ENCODE results near the gene CNTNAP2.
A peak's percentile ranks its signal among the peaks of the same experiment; 100 is the strongest.
"Not testable (repeated sequence)": the region's sequence is repeated elsewhere in the genome, so short reads cannot be mapped to it uniquely, and the experiment has no call there.

Gene CNTNAP2

DNA sequence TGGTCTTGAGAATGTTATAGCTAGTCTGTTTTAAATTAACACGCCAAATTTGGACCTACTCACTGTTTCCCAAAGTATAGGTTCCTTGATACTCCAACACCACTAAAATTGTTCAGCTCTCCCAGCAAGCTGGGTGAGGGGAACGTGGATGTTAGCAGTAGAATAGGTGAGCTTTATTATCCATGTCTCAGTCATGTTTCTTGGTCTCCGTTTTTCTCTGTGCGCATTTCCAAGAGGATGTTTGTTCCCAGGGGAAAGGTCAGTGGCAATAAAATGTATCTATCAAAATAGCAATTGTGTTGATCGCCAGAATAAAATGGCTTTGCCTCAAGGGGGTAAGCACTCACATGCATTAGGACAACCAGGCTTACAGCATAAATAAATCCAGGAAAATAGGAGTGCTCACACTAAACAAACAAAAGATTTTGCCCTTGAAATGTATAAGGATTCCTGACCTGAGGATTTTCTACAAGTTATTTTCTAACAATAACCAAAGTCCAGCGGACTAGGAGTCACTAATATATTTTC lies 2286.9 kb downstream of the CNTNAP2 start:
- Mint-ChIP-seq H3K4me3 (no peak overlapping the region), H3K9me3 (no peaks in the 10 kb centered on the region), H3K4me1 (no peaks in the 10 kb centered on the region), H3K27me3 (peaks cover 42% of the 10 kb centered on the region), H3K27ac (no peak overlapping the region)
- no peak for ATAC-seq
- DNase-seq, result no peak

DNA sequence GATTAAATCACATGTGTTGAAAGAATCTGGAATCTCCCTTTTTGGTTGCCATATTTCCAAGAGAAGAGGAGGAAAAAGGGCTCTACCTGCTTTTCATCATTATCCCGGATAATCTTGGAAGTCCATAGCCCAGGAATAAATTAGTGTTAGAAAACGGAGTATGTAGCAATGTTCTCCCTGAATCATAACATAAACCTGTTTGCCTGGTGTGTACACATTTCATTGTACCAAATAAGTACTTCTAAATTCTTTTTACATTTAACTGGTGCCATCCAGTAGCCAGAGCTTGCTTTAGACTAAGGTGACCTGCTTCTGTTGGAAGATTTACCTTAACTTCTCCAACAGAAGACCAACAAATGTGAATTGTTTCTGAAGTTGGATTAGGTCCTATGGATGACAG lies 2291.7 kb downstream of the CNTNAP2 start:
- Mint-ChIP-seq H3K27ac (no peak overlapping the region), H3K4me1 (no peaks in the 10 kb centered on the region), H3K4me3 (no peak overlapping the region), H3K9me3 (no peaks in the 10 kb centered on the region), H3K27me3 (peaks cover 16% of the 10 kb centered on the region)
- no peak for ATAC-seq
- no peak for DNase-seq

DNA sequence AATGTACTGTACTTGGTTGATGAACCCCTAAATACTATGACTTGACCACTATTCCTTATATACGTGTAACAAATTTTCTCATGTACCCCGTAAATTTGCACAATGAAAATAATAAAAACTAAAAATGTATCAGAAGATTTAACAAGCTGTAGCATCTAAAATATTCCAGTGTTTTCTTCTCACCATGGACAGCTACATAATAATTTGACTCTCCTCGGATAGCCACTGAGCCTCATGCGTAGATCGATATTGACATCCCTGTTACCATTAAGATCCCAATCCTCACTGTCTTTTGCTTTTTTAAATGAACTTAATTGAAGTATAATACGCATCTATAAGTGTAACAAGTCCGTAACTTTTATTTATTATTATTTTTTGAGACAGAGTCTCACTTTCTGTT lies 2294.3 kb downstream of the CNTNAP2 start:
- no peak overlapping the region for H3K27ac Mint-ChIP-seq
- H3K4me3 Mint-ChIP-seq, result no peak overlapping the region
- no peaks in the 10 kb centered on the region for H3K9me3 Mint-ChIP-seq
- ATAC-seq (no peak), DNase-seq (no peak)
- H3K4me1 Mint-ChIP-seq, result no peaks in the 10 kb centered on the region
- H3K27me3 Mint-ChIP-seq, result peaks cover 14% of the 10 kb centered on the region

DNA sequence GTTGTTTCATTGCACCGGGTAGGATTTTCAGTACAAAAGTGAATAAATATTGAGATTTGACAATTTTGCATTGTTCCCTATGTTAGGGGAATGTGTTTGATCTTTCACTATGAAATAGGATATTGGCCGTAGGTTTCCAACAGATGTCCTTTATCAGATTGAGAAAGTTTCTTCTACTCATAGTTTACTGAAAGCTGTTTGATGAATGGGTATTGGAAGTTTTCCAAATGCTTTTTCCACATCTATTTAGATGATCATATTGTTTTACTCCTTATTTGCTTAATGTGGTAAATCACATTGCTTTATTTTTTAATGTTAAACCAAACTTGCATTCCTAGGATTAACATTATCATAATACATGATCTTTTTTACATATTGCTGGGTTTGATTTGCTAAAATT lies 2296.1 kb downstream of the CNTNAP2 start:
- no peaks in the 10 kb centered on the region for H3K9me3 Mint-ChIP-seq
- no peak overlapping the region for H3K27ac Mint-ChIP-seq
- peaks cover 17% of the 10 kb centered on the region for H3K27me3 Mint-ChIP-seq
- DNase-seq (no peak), ATAC-seq (no peak)
- no peak overlapping the region for H3K4me3 Mint-ChIP-seq
- H3K4me1 Mint-ChIP-seq, result no peaks in the 10 kb centered on the region

DNA sequence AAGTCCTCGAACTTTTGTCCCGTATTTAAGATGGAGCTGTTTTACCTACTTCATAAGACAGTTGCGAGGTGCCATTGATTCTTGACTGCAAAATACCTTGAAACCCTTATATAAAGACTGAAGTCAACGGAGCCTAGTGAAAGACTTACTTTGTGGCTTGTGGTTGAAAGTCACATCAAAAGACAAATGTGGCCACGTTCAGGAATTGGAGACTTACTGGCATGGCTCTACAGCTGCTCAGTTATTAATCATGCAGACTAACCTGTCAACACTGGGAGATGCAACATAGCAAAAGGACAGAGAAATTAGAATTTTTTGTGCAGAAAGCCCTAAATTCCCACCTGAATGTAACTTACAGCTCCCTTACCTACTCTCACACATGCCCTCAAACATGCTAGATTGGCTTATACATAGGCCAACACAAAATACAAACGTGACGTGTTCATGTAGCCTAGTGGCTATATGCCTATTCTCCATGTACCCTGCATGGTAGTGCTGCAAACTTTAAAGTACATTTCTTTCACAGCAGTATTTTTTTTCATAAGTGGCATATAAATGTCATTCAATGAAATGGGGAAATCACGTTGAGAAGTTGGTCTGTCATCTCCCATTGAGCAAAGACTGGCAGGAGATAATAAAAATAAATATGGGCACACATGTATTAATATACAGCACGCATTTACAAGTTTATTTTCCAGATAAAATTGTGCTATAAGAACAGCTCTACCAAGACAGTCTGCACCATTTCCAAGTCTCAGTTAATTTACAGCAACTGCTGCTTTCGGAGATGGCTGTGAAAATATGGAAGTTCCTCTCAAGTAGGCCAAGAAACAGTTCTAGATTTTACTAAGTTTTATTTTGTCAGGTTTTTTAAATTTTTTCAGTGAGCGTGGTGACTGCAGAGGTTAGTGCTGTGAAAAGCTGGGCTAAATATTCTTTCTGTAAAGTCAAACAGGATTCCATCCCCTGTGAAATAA lies 2303.5 kb downstream of the CNTNAP2 start:
- H3K27me3 Mint-ChIP-seq, result peaks cover 40% of the 10 kb centered on the region
- H3K27ac Mint-ChIP-seq, result no peak overlapping the region
- peak; percentile 88 for ATAC-seq
- DNase-seq, result peak in 1 of 2 donors; percentile 13
- no peak overlapping the region for H3K4me3 Mint-ChIP-seq
- H3K9me3 Mint-ChIP-seq, result peaks cover 10 to 20% of the 10 kb centered on the region in 2 donors
- H3K4me1 Mint-ChIP-seq, result no peaks in the 10 kb centered on the region

DNA sequence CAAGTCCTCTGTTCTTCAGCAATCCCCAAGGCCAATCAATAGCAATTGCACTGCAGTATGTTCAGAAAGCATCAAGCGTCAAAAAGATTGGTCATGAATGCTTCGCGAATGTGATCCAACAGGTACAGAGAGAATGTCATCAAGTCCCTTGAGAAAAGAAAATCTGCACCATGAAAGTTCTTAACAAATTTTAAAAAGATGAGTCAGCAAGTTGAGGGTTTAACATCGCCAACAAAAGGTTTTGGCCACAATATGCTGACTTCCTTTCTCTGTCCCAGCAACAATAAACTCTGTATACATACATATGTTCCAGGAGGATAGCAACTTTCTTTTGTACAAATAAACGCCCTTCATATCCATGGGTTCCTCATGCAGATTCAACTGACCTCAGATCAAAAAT lies 2305.4 kb downstream of the CNTNAP2 start:
- Mint-ChIP-seq H3K27ac (no peak overlapping the region), H3K9me3 (peaks cover 10 to 20% of the 10 kb centered on the region in 2 donors), H3K4me3 (no peak overlapping the region), H3K4me1 (no peaks in the 10 kb centered on the region), H3K27me3 (peaks cover 37% of the 10 kb centered on the region)
- ATAC-seq, result no peak
- no peak for DNase-seq

DNA sequence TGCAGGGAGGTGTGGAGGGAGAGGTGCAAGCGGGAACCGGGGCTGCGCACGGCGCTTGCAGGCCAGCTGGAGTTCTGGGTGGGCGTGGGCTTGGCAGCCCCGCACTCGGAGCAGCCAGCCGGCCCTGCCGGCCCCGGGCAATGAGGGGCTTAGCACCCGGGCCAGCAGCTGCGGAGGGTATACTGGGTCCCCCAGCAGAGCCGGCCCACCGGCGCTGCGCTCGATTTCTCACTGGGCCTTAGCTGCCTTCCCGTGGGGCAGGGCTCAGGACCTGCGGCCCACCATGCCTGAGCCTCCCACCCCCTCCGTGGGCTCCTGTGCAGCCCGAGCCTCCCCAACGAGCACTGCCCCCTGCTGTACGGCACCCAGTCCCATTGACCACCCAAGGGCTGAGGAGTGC lies 2309.8 kb downstream of the CNTNAP2 start:
- DNase-seq, H3K4me3 Mint-ChIP-seq, H3K4me1 Mint-ChIP-seq, ATAC-seq, H3K27ac Mint-ChIP-seq: not testable (repeated sequence)
- peaks cover 12% of the 10 kb centered on the region for H3K27me3 Mint-ChIP-seq
- H3K9me3 Mint-ChIP-seq, result peaks cover 10 to 20% of the 10 kb centered on the region in 2 donors

DNA sequence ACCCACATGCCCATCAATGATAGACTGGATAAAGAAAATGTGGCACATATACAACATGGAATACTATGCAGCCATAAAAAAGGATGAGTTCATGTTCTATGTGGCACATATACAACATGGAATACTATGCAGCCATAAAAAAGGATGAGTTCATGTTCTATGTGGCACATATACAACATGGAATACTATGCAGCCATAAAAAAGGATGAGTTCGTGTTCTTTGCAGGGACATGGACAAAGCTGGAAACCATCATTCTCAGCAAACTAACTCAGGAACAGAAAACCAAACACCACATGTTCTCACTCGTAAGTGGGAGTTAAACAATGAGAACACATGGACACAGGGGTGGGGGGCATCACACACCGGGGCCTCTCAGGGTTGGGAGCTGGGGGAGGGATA lies 2314.1 kb downstream of the CNTNAP2 start:
- not testable (repeated sequence) for DNase-seq, H3K9me3 Mint-ChIP-seq, H3K4me3 Mint-ChIP-seq, ATAC-seq, H3K27me3 Mint-ChIP-seq, H3K27ac Mint-ChIP-seq, H3K4me1 Mint-ChIP-seq

DNA sequence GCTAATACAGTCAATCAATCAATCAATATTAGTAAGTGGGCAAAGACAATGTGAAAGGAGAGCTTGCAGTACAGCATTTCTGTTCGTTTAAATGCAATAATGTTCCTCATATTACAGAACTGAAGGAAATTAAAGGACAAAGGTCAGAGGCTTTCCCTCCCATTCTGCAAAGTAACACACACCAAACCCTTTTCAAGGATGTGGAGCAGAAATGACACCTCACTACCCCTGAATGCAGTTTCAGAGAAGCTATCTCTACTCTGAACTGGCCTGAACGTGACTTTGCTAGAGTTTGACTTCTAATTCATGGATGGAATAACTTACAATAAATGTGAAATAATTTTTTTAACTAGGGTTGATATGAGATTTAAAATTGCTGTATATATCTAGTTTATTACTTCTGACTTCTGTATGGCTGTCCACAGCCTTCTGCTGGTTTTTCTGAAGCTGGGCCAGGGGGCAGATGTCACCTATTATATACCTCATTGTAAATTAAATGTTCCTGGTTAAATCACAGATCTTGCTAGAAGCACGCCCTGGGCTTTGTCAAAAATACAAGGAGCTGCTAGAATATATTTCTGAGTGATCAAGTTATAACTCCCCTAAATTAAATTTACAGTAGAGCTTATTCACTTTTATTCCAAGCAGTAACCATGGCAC lies 2317.1 kb downstream of the CNTNAP2 start:
- H3K27me3 Mint-ChIP-seq, result no peaks in the 10 kb centered on the region
- H3K9me3 Mint-ChIP-seq, result no peaks in the 10 kb centered on the region
- H3K4me3 Mint-ChIP-seq, result no peak overlapping the region

DNA sequence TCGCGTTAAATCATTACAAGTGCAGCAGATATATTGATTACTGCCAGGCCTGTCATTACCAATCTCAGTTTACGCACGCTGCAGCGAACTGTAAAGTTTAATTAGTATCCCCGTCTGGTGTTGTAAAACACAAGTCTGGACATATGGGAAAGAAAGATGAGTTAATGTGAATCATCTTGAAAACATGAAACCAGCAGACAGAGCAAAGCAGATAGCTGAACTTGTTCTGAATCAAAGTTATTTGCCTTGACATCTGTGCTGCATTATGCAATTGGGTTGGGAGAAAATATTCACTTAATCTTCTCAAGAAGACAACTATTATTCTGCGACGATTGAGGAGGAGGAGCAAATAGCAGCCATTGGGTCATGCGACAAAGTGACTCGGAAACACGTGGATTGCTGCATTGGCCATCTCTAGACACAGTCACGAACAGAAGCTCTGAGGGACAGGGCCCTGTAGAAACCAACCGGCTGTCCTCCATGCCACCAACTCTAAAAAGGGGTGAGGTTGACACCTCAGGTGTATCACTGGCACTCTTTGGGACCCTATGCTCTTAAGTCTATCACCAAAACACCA lies 2317.7 kb downstream of the CNTNAP2 start:
- Mint-ChIP-seq H3K4me3 (no peak overlapping the region), H3K4me1 (no peaks in the 10 kb centered on the region), H3K9me3 (no peaks in the 10 kb centered on the region), H3K27ac (peak overlapping the region in 1 of 2 donors; percentile 87), H3K27me3 (no peaks in the 10 kb centered on the region)
- no peak for ATAC-seq
- DNase-seq, result no peak

More for the DNA sequence above, 2317.1 kb downstream of the CNTNAP2 start:
- ATAC-seq, result no peak
- DNase-seq, result no peak
- H3K27ac Mint-ChIP-seq, result no peak overlapping the region
- no peaks in the 10 kb centered on the region for H3K4me1 Mint-ChIP-seq

DNA sequence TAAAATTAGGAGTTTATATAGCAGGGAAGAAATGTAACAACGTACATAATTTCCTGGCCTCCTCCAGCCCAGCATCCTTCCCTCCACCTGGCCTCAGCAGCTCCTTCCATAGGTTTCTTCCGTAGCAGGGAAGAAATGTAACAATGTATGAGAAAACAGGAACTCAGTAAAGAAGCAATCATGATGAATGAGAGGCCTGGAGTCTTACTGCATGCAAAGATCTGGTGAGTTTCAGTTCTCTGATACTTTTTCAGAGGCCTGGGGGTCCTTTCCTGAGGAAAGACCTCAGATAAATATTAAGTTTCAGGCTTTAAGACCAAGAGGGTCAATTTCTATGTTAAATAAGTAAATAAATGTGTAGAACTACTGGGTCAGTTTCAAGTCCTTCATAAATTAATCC lies 2318.3 kb downstream of the CNTNAP2 start:
- Mint-ChIP-seq H3K4me1 (no peaks in the 10 kb centered on the region), H3K9me3 (no peaks in the 10 kb centered on the region), H3K4me3 (no peak overlapping the region), H3K27me3 (no peaks in the 10 kb centered on the region), H3K27ac (peak overlapping the region in 1 of 2 donors; percentile 87)
- no peak for ATAC-seq
- no peak for DNase-seq

DNA sequence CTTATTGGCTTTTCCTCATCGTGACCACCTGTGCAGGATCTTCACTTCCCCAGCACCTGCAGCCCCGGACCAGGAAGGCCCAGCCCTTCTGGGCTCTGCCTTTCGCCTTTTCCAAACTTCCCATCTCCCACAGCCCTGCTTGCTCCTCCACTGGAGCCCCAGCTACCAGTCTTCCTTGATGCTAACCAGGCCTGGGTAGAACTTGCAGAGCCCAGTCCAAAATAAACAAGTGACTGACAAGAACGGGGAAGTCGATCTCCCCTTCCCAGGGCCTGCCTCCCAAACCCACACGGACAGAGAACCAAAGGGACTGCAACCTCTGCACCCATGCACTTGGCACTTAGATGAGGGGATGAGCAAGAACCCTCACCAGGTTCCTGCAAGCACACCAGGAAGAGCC lies 2319.1 kb downstream of the CNTNAP2 start:
- H3K4me1 Mint-ChIP-seq, result no peaks in the 10 kb centered on the region
- DNase-seq (no peak), ATAC-seq (peak; percentile 8)
- H3K9me3 Mint-ChIP-seq, result no peaks in the 10 kb centered on the region
- peak overlapping the region in 1 of 2 donors; percentile 27 for H3K27ac Mint-ChIP-seq
- no peak overlapping the region for H3K4me3 Mint-ChIP-seq
- H3K27me3 Mint-ChIP-seq, result no peaks in the 10 kb centered on the region

DNA sequence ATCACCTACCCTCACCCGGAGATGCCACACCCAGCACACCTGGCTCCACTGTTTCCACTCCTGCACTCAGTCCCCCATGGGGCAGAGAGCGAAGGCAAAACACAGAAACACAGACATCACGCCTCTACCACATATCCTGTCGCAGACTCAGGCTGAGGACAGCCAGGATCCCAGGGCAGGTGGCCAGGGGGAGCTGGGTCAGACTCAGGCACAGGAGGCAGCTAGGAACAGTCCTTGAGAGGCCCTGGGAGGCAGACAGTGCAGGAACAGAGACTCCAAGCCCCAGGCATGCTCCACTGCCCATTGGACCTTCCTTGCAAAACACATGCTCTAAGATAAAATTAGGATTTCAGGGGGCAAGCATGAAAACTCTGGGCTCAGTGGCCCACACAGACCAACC lies 2319.5 kb downstream of the CNTNAP2 start:
- H3K9me3 Mint-ChIP-seq, result no peaks in the 10 kb centered on the region
- H3K27ac Mint-ChIP-seq, result no peak overlapping the region
- H3K27me3 Mint-ChIP-seq, result no peaks in the 10 kb centered on the region
- no peak for DNase-seq
- no peak overlapping the region for H3K4me3 Mint-ChIP-seq
- no peaks in the 10 kb centered on the region for H3K4me1 Mint-ChIP-seq
- ATAC-seq, result peak; percentile 39

DNA sequence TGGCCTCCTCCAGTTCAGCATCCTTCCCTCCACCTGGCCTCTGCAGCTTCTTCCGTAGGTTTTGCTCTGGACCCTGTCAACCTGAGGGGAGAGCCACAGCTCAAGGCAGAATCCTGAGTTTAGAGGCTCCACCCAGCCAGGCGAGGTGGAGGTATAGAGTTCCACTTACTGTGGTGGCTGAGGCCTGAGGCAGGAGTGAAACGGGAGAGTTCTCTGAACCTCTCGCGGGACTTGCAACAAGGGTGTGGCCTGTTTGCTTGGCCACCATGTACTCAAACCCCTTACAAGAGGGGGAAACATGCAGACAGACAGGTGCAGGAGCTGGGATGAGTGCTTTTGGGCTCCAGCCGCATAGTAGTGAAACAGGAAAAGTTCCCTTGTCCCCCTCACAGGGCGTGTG lies 2320.0 kb downstream of the CNTNAP2 start:
- no peak for DNase-seq
- Mint-ChIP-seq H3K27ac (peak overlapping the region in 1 of 2 donors; percentile 10), H3K4me1 (no peaks in the 10 kb centered on the region), H3K9me3 (no peaks in the 10 kb centered on the region), H3K4me3 (no peak overlapping the region), H3K27me3 (no peaks in the 10 kb centered on the region)
- peak; percentile 13 for ATAC-seq

DNA sequence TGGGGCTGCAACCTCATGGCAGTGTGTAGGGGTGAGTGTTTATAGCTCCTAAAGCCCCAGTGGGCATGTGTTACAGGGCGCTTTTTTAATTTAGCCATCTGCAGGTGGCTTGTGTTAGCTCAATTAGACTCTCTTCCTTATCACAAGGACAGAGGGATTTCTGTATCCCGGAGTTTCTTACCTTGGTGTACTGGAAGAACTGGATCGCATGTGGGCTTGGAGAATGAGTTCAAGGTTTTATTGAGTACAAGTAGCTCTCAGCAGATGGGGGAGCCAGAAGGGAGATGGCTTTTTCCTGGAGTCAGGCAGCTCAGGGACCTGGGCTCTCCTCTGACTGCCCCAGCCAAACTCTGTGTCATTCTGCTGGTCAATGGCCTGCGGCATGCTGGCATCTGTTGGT lies 2320.4 kb downstream of the CNTNAP2 start:
- ATAC-seq (no peak), DNase-seq (no peak)
- Mint-ChIP-seq H3K4me3 (no peak overlapping the region), H3K9me3 (no peaks in the 10 kb centered on the region), H3K27me3 (no peaks in the 10 kb centered on the region), H3K4me1 (no peaks in the 10 kb centered on the region), H3K27ac (peak overlapping the region in 1 of 2 donors; percentile 68)
